ENCODE measurements around the gene PLXNB1.

PLXNB1 gene

GRCh38 chr3:48419149-48419548 is 10.7 kb downstream of the PLXNB1 start:
- no peak for DNase-seq (ENCODE audit: low read depth)

DNA sequence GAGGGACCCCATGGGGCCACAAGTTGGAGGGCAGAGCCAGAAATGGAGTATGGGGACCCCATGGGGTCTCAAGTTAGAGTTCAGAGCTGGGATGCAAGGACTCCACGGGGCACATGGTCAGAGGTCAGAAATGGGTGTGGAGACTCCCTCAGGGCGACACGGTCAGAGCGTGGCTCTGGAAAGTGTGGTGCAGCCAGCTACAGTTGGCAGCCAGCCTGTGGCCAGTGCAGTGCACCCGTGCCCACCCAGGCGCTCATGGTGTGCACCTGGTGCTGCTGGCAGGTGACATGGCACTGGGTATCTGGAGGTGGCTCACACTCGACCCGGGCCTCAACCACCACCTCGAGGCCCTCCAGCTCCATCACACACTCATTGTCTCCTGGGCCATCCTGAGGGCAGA is 11.2 kb downstream of the PLXNB1 start:
- DNase-seq (ENCODE audit: low read depth) = no peak

DNA sequence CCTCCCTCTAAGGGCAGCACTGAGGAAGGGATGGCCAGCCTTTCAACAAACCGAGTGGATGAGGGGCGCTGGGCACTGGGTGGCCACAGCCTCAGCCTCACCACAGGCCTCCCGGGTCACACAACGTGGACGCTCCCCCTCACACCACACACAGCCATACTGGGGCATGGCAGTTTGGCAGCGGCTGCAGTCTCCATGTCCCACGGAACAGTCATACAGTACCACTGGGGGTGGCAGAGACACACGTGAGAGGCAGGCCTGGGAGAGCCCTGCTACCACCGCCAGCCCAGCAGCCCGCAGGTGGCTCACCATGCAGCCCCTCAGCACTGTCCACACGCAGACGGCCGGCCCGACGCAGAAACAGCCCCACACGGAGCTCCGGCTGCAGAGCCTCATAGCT is 11.7 kb downstream of the PLXNB1 start:
- no peak for DNase-seq (ENCODE audit: low read depth)

DNA sequence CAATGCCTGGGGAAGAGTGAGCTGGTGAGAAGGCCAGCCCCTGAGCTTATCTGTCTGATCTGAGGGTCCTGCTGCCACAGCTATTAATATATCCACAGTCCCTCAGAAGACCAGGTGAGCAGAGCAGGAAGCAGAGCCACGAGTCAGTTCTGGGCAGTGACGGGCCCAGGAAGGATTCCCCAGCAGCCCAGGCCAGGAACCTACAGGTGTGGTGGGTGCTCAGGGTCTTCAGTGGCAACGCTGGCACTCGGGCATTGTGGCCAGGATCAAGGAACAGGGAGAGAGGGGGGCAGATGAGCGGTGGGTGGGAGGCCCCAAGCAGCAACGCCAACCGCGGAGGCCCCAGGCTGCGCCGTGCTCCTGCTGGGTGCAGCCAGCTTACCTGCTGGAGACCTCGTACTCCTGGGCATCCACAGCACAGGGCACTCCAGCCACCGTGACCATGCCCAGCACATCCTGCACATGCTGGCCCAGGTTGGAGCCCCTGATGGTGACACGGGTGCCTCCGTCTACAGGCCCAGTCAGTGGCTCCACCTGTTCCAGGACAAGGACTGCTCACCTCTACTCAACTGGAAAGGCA is 12.3 kb downstream of the PLXNB1 start:
- no peak for DNase-seq (ENCODE audit: low read depth)

DNA sequence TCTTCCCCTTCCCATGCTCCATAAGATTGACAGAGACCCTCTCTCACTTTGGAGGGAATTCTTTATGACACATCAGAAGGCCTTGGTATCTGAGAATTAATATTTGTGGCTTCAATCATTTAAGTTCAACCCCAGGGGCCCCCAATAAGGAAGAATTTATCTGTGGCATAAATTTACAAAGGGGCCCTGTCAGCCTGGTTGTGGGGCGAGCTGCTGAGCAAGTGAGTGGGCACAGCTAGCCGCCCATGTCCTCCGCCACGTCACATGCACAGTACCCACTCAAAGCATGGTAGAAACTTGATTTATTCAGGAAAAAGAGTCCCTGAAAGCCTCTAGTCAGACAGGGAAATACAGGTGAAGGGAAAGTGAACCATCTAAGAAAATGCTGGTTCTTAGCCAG is 13.3 kb downstream of the PLXNB1 start:
- DNase-seq (ENCODE audit: low read depth) = no peak

DNA sequence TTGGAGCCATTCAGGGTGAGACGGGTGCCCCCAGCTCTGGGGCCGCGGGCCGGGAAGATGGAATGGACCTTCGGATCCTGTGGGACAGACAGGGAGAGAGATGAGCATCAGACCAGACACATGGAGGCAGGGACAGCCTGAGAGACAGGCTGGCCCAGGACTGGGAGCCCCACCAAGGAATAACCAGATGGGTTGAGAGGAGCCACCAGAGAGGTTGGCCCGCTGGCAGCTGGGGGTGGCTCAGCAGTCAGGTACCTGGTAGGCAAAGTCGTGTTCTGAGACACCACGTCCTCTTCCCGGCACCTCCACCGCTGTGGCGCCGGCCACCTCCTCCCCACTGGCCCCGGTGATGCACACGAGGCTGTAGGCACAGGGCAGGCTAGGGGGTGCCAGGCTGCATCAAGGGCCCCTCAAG is 13.8 kb downstream of the PLXNB1 start:
- DNase-seq (ENCODE audit: low read depth) = no peak

- DNase-seq (ENCODE audit: low read depth) = no peak
Observed at GRCh38 chr3:48415251-48415953, 14.5 kb downstream of the PLXNB1 start.

DNA sequence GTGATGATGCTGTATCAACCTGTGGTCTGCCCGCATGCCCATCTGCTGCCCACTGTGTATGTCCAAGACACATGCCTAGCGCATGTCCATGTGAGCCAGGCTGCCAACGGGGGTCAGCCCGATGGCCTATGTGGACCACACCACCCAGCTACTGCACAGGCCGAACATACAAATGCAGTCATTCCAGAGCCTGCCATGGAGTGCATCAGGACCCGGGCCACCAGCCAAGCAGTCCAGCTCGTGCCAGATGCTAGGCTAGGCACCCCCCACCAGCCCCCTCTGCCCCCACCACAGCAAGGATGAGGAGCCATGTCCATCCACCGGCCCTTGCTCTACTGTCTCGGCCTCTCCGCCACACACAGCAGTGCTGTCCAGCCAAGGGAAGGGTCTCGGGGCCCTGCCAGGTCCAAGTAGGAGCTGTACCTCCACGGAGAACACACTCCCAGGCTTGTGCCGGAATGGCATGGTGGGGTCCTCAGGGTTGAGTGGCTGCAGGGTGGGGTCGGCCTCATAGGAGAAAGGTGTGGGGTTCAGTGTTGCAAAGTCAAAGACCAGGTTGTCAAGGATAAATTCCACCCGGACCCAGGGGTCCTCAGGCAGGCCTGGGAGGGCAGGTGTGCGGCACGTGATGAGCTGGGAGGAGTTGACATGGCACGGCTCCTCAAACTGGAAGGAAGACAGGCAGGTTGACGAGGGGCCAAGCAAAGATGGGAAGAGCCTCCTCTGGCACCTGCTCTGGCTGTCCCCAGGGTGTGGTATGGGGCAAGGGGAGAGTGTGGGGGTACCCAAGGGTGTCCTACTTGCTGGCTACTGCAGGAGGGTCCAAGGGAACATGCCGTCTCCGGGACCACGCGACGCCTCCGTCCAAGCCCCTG is 15.3 kb downstream of the PLXNB1 start:
- DNase-seq (ENCODE audit: low read depth) = no peak

DNA sequence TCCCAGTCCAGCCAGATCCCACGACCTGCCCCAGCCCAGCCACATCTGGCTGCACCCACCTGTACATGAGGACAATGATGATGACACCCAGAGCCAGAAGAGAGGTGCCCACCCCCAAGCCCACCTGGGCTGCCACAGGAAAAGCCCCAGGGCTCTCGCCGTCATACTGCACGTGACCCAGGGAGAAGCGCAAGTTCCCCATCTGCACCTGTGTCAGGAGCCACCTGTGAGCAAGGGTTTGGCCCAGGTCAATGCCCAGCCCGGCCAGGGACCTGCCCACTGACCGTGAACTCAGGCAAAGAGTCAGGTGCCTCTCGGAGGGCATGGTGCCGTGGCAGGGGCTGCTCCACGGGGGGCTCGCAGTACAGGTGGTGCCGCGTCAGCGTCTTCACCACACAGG is 16.3 kb downstream of the PLXNB1 start:
- no peak for DNase-seq (ENCODE audit: low read depth)

DNA sequence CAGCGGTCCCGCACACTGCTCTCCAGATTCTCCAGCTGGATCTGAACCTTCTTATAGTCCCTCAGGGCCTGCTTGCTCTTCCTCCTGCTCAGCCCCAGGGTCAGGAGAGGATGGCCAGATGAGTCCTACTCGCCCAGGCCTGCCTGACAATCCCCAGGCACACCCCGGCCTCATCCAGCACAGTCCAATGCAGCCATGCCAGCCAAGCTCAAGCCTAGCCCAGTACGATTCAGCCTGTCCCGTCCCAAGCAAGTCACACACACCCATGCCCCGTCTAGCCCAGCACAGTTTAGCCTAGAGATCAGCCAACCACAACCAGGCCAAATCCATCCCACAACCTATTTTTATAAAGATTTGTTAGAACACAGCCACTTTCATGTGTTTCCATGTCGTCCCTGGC is 16.8 kb downstream of the PLXNB1 start:
- DNase-seq (ENCODE audit: low read depth) = no peak

DNA sequence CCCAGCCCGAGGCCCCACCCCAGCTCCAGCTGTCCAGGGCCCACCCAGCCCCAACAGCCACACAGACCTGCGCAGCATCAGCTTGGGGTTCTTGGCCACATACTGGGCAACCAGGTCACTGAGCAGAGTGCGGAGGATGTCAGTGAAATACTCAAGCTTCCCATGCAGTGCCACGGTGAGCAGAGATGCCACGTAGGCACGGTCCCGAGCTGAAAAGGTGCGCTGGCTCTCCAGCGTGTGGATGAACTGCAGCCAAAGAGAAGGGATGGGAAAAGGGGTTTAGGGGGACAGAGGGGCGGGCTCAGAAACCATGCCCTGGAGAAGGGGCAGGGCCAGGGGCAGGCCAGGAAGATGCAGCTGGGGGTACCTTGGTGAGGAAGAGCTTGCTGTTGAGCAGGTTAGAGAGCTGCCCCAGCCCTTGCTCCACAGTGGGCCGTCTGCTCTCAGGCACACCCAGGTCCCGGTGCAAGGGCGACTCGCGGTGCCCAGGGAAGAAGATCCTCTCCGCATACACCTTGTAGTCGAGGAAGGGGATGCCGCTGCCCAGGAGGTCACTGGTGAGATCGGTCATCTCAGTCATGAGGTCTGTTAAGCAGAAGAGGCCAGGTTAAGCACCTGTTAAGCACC is 17.4 kb downstream of the PLXNB1 start:
- DNase-seq (ENCODE audit: low read depth) = no peak

DNA sequence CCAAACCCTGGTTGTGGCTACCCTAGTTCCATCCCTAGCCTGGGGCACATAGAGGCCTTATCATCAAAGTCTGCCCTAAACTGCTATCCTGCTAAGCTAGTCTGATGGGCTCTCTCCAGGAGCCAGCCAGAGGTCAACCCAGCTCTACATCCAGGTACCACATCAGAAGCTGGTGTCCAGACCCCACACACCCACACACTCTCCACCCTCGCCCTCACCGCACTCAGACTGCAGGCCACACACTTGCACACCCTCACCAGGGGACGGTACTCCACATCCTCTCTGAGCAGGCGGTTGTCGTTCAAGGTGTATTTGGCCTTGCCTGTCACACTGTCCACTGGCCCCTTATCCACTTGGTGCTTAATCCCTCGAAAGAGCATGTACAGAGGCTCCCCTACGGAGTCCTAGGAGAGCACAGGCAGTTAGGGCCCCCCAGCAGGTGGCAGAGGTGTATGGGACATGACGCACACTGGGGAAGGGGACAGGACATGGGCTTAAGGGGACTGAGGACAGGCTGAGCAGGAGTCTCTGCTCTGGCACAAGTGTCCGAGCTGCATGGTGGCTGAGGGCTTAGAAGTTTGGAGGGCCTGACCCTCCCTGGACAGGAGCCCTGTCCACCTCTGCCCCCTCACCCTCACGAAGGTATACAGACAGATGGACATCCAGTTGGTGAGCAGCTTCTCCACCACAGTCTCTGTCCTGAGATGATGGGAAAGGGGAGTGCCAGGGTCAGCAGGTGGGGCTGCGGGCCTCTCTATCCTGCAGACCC is 18.1 kb downstream of the PLXNB1 start:
- DNase-seq (ENCODE audit: low read depth) = no peak

DNA sequence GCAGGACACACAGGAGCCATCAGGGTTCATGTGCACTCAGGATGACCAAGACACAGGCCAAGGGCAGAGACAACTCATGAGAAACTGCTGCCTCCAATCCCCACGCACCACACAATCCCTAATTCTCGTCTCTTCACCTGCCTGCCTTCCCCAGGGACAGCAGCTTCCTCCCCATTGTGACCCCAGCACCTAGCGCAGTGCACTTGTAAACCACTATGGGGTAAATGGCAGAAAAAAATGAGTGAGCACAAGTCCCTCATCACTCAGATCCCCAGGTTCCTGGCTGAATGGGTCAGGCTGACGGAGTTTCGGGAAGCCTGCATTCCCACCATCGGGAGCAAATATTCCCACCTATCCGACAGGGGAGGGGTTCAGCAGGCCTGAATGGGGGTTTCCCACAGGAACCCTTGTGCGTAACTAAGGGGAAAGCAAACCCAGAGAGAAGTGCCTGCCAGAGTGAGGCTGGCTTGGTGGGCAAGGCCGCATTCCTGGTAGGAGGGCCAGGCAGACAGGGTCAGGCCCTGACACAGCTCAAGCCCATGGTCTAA is 18.8 kb downstream of the PLXNB1 start:
- DNase-seq (ENCODE audit: low read depth) = no peak

- no peak for DNase-seq (ENCODE audit: low read depth)
Observed at GRCh38 chr3:48410205-48411040, 19.5 kb downstream of the PLXNB1 start.

DNA sequence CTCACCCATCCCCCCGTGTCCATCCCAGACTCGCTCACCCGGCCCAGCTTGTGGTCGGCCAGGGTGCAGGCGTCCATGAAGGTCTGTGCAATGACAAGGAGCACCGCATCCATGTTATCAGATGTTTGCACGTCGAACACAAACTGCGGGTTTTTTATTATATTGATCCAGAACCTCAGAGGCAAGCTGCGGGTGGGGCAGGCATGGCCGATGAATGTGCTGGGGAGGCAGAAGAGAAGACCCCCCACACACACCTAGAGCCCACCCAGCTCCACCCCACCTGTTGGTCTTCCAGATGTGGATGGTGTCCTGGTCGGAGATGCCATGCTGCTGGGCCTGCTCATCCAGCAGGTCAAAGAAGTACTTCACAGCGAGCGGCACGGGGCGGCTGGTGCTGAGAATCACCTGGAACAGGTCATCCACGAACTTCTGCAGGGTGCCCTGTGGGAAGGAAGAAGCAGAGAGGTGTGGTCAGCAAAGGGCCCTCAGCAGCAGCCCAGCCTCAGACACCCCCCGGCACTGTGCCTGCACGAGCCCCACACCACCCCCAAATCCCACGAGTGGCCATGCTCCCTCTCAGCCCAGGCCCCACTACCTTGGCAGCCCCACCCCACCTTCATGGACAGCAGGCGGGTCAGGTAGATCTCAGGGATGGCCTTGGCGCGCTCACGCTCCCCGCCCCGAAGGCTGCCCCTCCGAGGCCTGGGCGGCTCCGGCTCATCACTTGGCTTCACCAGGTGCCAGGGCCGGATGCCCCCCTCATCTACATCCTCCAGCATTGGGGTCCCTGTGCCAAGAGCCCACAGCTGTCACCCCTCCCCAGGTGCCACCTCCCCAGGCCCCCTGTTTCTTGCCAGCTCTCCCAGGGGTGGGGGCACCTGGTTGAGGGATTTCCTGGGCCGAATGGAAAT is 20.3 kb downstream of the PLXNB1 start:
- no peak for DNase-seq (ENCODE audit: low read depth)

- DNase-seq (ENCODE audit: low read depth) = no peak
Observed at GRCh38 chr3:48408823-48409281, 21.0 kb downstream of the PLXNB1 start.

- DNase-seq (ENCODE audit: low read depth) = no peak
Observed at GRCh38 chr3:48407542-48408099, 22.3 kb downstream of the PLXNB1 start.

DNA sequence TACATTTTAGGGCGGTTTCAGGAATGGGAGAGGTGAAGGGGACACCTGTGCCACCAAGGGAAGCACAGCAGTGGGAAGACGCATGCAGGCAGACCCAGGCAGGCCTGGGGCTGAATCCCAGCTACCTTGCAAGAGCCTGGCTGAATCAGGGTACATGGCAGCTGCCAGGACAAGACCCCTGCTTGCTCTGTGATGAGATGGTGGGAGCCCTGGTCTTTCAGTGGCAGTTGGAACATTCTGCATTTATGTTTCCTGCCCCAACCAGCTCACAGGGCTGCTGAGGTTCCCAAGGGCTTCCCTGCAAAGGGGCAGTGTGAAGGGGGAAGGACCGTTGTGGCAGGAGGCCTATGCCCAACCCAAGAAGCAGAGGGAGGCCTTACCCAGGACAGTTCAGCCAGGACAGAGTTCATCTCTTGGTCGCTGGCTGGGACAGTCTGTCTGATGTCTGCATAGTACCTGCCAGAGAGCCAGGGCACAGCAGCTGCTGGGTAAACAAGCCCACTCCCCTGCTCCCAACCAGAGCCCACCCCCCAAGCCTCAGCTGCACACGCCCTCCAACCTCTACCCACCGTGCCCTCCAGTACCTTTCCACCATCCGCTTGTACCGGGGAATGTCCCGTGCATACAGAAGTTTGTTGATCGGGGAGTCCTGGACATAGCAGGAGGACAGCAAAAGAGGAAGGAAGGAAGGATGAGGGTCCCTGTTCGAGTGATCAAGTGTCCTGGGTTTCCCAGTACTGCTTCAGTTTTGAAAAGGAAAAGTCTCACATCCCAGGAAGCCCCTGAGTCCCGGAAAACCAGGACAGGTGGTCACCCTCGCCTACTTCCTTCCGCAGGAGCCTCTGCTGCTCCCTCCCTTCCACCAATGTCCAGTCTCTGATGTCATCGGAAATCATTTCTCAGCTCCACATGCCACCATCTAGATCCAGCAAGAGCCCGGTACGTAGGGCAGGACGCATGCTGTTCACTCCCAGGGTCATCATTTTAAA is 23.1 kb downstream of the PLXNB1 start:
- no peak for DNase-seq (ENCODE audit: low read depth)
